HG02642 (cell line): Measurements from ENCODE around the gene CREBBP.

Source experiments
- ATAC-seq: cut with Tn5 transposase; IDR thresholded peaks from one replicate; pipeline ENCODE4 v1.9.1; 2021; ENCODE audit warnings: mild to moderate bottlenecking; ENCODE audit not compliant: unreplicated experiment, poor library complexity

The CREBBP gene

DNA sequence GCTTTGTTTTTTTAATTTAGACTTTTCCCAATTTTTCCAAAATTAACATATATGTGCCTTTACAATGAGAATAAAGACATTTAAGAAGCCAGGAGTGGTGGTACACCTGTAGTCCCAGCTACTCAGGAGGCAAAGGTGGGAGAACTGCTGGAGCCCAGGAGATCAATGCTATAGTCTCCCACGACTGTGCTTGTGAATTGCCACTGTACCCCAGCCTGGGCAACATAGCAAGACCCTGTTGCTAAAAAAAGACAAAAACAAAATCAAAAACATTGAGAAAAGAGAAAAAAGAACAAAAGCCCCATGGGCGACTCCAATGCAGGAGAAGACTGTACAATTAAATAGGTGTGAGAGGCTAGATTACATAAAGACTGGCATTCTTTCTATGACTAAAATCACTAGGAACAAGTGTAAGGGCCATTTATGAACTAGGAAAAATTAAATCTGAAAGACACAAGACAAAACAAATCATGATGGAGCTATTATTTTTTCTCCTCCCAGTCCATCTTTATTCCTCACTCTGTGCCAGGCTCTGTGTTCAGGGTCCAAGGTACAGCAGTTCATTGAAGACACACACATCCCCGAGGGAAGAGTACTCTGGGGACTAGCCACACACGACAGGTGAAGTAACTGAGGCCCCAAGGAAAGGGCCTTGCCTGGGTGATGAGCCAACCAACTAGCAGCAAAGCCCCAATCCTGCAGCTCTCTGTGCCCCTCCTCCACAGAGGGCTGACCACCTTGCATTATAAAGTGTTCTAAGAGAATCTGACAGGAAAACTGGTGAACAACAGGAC is 79.8 kb downstream of the CREBBP start:
- no peak for ATAC-seq

DNA sequence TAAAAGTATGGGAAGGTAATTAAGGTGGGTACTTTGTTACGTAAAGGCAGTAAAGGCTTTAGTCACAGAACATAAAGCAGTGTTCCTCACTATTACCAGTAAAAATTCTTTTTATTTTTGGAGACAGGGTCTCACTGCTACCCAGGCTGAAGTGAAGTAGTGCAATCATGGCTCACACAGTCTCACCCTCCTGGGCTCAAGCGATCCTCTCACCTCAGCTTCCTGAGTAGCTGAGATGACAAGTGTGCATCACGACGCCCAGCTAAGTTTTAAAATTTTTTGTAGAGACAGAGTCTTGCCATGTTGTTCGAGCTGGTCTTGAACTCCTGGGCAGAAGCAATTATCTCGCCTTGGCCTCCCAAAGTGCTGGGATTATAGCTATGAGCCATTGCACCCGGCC is 80.5 kb downstream of the CREBBP start:
- ATAC-seq, result no peak

GRCh38 chr16:3799354-3799753 is 81.2 kb downstream of the CREBBP start:
- no peak for ATAC-seq

- ATAC-seq, result no peak
Measured at GRCh38 chr16:3798838-3799237, 81.7 kb downstream of the CREBBP start.

GRCh38 chr16:3797904-3798811 is 82.4 kb downstream of the CREBBP start:
- peak; percentile 45 for ATAC-seq

- peak; percentile 44 for ATAC-seq
Measured at GRCh38 chr16:3797473-3797872, 83.0 kb downstream of the CREBBP start.

DNA sequence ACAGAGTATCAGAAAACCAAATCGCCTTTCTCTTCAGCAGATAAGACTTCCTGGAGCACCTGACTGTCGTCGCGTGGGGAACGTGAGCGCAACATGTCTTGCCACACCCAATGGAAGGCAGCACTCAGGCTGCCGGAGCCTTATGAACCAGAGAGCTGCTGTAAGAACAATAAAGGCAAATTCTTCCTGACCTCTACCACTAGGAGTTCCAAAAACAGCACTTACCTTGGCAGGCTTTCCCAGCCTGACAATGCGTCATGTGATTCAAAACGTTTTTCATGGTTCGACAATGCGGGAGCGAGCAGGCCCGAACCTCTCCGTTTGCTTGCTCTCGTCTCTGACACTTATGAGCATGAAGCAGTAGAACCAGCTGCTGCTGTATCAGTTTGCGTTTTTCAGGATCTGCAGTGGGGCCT is 87.3 kb downstream of the CREBBP start:
- ATAC-seq, result no peak

- ATAC-seq, result no peak
Measured at GRCh38 chr16:3792472-3793012, 88.0 kb downstream of the CREBBP start.

- no peak for ATAC-seq
Measured at GRCh38 chr16:3791701-3792100, 88.8 kb downstream of the CREBBP start.

DNA sequence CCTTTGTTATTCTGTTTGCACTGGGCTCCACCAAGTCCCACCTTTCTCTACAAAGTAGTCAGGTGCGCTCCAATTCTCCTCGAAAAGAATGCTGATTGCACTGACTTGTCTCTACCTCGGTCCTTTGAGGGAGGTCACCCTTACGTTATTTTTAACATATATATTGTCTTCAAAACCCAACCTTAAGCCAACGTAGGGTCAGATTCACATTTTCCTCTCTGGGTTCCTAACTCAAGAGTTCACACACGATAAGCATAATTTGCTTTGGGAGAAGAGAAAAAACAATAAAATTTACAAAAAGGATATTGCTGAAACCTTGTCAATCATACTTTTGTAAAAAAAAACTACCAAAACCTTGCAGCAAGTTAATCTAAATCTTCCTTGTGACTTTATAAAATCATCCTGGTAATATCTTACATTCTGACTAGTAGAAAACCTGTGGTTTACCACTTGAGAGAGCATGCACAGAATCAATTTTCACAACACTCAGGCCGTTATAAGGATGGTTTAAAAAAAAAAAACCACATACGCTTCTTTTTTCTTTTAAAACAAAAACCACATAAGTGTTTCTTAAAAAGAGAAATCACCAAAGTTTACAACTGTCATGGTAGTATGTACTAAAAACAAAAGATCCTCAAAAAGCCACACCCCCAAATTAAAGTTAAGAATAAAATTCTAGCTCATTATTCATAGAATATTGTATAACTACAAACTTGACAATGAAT is 91.0 kb downstream of the CREBBP start:
- no peak for ATAC-seq

GRCh38 chr16:3788711-3789374 is 91.7 kb downstream of the CREBBP start:
- ATAC-seq, result no peak

- ATAC-seq, result peak; percentile 78
Measured at GRCh38 chr16:3787924-3788661, 92.4 kb downstream of the CREBBP start.

DNA sequence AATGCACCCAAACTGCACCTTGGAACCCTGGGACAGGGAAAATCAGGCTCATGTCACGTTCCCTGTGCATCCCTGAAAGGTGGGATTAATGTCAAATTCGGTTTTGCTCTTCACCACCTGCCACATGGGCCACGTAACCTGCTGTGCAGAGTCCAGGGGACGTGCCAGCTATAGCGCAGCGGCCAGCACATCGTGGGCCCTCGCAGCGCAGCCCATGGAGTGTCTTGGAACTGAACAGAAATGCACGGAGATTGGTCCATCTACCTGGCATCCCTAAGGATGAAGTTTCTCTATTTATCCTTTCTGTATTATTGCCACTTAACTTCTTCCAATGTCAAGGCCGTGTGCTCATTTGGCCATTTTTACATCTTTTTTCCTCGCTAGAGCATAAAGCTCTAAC is 95.1 kb downstream of the CREBBP start:
- ATAC-seq, result no peak

- no peak for ATAC-seq
Measured at GRCh38 chr16:3783516-3783915, 97.0 kb downstream of the CREBBP start.

GRCh38 chr16:3782566-3782965 is 97.9 kb downstream of the CREBBP start:
- ATAC-seq, result no peak

DNA sequence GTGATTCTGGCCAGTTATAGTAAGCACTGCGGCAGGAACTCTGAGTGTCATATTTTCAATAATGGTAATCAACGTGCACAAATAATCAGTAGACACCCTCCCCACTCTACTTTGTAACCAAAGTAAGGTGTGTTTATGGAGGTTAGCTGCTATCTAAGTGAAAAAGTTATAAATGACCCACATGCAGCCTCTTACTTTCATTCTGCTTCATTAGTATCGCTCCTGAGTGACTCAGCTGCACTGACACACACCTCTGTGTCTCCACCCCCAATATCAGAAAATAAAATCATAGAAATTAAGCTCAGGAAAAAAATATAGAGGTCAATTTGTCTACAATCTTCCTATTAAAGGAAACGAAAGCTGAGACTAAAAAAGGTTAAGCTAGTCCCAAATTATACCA is 99.1 kb downstream of the CREBBP start:
- no peak for ATAC-seq

- ATAC-seq, result no peak
Measured at GRCh38 chr16:3780570-3780969, 99.9 kb downstream of the CREBBP start.

GRCh38 chr16:3776316-3776715 is 104.2 kb downstream of the CREBBP start:
- ATAC-seq, result no peak

- no peak for ATAC-seq
Measured at GRCh38 chr16:3774819-3775218, 105.7 kb downstream of the CREBBP start.
